ENCODE results near the gene CARMIL3. TPM values are rescaled to one million over a fixed set of nuclear protein-coding genes. Genes with fewer than 3 reads are reported as not detected.

CARMIL3 gene
- total RNA-seq, 1 experiment from 2014 or later = not detected

DNA sequence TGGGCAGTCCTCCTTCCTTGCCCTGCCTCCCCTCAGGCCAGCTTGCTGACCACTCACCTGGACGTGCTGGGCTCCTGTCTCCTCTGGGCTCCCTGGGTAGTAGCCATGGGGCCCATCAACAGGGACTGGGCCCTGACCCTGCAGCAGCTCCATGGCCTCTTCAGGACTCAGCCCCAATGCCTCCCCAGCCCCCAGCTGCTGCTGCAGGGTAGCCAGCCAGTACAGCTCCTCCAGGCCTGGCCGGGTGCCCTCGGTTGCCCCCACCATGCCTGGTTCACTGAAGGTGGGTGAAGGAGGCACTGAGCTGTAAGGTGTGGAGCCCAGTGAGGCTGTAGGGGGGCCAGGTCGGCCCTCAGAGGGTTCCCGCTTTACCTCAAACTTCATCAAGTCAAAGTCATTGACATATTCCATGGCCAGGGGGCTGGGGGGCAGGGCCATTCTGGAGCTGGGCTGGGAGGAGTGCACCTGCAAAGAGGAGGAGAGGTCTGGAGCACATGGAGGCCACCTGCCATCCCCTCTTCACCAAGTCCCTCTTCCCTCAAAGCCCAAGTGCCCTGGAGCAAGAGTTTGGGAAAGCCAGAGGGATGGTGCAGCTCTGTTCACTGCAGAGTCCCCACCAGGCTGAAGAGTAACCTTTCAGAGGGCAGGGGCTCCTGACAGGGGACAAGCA, 30.7 kb downstream of the CARMIL3 start:
- no peaks in the 10 kb centered on the region for H3F3A ChIP-seq (ENCODE audit: low read length, unreplicated experiment)
- BruUV-seq (replicated peaks) = no TSS peak
- no peak for ATAC-seq
- TF ChIP-seq EZH2 (IDR thresholded peaks at IDR 0.05; ENCODE audit: low read length, unreplicated experiment) (no peak), EZH2phosphoT487 (IDR thresholded peaks at IDR 0.05; ENCODE audit: borderline replicate concordance, low read length) (no peak)
- TF ChIP-seq, protein P1, sequence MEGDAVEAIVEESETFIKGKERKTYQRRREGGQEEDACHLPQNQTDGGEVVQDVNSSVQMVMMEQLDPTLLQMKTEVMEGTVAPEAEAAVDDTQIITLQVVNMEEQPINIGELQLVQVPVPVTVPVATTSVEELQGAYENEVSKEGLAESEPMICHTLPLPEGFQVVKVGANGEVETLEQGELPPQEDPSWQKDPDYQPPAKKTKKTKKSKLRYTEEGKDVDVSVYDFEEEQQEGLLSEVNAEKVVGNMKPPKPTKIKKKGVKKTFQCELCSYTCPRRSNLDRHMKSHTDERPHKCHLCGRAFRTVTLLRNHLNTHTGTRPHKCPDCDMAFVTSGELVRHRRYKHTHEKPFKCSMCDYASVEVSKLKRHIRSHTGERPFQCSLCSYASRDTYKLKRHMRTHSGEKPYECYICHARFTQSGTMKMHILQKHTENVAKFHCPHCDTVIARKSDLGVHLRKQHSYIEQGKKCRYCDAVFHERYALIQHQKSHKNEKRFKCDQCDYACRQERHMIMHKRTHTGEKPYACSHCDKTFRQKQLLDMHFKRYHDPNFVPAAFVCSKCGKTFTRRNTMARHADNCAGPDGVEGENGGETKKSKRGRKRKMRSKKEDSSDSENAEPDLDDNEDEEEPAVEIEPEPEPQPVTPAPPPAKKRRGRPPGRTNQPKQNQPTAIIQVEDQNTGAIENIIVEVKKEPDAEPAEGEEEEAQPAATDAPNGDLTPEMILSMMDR (conservative IDR thresholded peaks at IDR 0.05; ENCODE audit: low read depth, low read length) = no peak
- no peak for DNase-seq
- no peak overlapping the region for H3K9ac ChIP-seq (ENCODE audit: low read length)
- H3K79me2 ChIP-seq (ENCODE audit: low read length) = no peaks in the 10 kb centered on the region
- H3K27me3 ChIP-seq (ENCODE audit: low read length) = no peaks in the 10 kb centered on the region
- no peak overlapping the region for H3K4me2 ChIP-seq (ENCODE audit: low read length)
- H3K9me2 ChIP-seq (replicated peaks; ENCODE audit: low read length) = no peaks in the 10 kb centered on the region
- ChIA-PET POLR2A (ENCODE audit: unreplicated experiment) (no interaction called here), CTCF (no interaction called here)
- H3K27ac ChIP-seq (ENCODE audit: low read length) = no peak overlapping the region
- H2AFZ ChIP-seq (ENCODE audit: low read length) = no peak overlapping the region
- intact Hi-C loops (cut with micrococcal nuclease) = no loop called here
- peaks cover 12% of the 10 kb centered on the region for H3K4me1 ChIP-seq (ENCODE audit: insufficient read depth, low read length)
- no peaks in the 10 kb centered on the region for H4K20me1 ChIP-seq (ENCODE audit: low read length)
- no peaks in the 10 kb centered on the region for H3K9me3 ChIP-seq (ENCODE audit: low read length)
- H3K4me3 ChIP-seq (ENCODE audit: low read length) = no peak overlapping the region
- no peaks in the 10 kb centered on the region for H3K36me3 ChIP-seq (ENCODE audit: low read depth, low read length)

- Histone ChIP-seq H3K4me3 (ENCODE audit: low read length) (no peak overlapping the region), H4K20me1 (ENCODE audit: low read length) (no peaks in the 10 kb centered on the region), H3K36me3 (ENCODE audit: low read depth, low read length) (no peaks in the 10 kb centered on the region), H3K4me1 (ENCODE audit: insufficient read depth, low read length) (peaks cover 12% of the 10 kb centered on the region), H3K9ac (ENCODE audit: low read length) (no peak overlapping the region), H3K79me2 (ENCODE audit: low read length) (no peaks in the 10 kb centered on the region), H3K9me2 (replicated peaks; ENCODE audit: low read length) (no peaks in the 10 kb centered on the region), H2AFZ (ENCODE audit: low read length) (no peak overlapping the region), H3K9me3 (ENCODE audit: low read length) (no peaks in the 10 kb centered on the region), H3K27ac (ENCODE audit: low read length) (no peak overlapping the region), H3K27me3 (ENCODE audit: low read length) (no peaks in the 10 kb centered on the region), H3F3A (ENCODE audit: low read length, unreplicated experiment) (no peaks in the 10 kb centered on the region), H3K4me2 (ENCODE audit: low read length) (no peak overlapping the region)
- DNase-seq = no peak
- POLR2A ChIA-PET (ENCODE audit: unreplicated experiment) = no interaction called here
- intact Hi-C loops (cut with micrococcal nuclease) = no loop called here
- CTCF ChIA-PET = no interaction called here
- BruUV-seq (replicated peaks) = no TSS peak
- TF ChIP-seq EZH2 (IDR thresholded peaks at IDR 0.05; ENCODE audit: low read length, unreplicated experiment) (no peak), EZH2phosphoT487 (IDR thresholded peaks at IDR 0.05; ENCODE audit: borderline replicate concordance, low read length) (no peak)
- TF ChIP-seq, protein P1 (conservative IDR thresholded peaks at IDR 0.05; ENCODE audit: low read depth, low read length) = no peak
- ATAC-seq = no peak
Observed at GRCh38 chr14:24083462-24083861, 31.7 kb downstream of the CARMIL3 start.

DNA sequence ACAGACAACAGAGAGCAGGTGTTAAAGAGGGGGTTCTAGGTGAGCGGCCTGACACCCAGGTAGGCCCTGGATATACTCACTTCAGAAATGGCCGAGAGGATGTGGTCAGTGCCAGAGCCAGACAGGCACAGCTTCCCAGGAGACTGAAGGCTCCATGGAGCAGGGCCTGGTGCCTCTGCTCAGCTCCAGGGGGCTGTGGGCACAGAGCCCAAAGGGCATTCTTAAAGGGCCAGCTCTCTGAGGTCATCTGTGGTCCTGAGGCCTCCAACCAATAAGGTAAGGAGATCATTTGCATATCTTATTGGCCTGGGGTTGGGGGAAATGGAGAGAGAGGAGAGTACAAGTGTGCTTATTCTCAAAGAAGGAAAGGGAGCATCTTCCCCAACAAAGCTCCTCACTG, 32.6 kb downstream of the CARMIL3 start:
- H3K79me2 ChIP-seq (ENCODE audit: low read length) = no peaks in the 10 kb centered on the region
- H3K9me2 ChIP-seq (replicated peaks; ENCODE audit: low read length) = no peaks in the 10 kb centered on the region
- no peak for ATAC-seq
- no TSS peak for BruUV-seq (replicated peaks)
- H3K9ac ChIP-seq (ENCODE audit: low read length) = no peak overlapping the region
- H3K4me2 ChIP-seq (ENCODE audit: low read length) = no peak overlapping the region
- H4K20me1 ChIP-seq (ENCODE audit: low read length) = no peaks in the 10 kb centered on the region
- CTCF ChIA-PET = no interaction called here
- H3K4me1 ChIP-seq (ENCODE audit: insufficient read depth, low read length) = peaks cover 12% of the 10 kb centered on the region
- H2AFZ ChIP-seq (ENCODE audit: low read length) = no peak overlapping the region
- intact Hi-C loops (cut with micrococcal nuclease) = no loop called here
- DNase-seq = no peak
- H3F3A ChIP-seq (ENCODE audit: low read length, unreplicated experiment) = no peaks in the 10 kb centered on the region
- TF ChIP-seq, protein P1 (conservative IDR thresholded peaks at IDR 0.05; ENCODE audit: low read depth, low read length) = no peak
- TF ChIP-seq EZH2phosphoT487 (IDR thresholded peaks at IDR 0.05; ENCODE audit: borderline replicate concordance, low read length) = no peak
- no peak for TF ChIP-seq EZH2 (IDR thresholded peaks at IDR 0.05; ENCODE audit: low read length, unreplicated experiment)
- POLR2A ChIA-PET (ENCODE audit: unreplicated experiment) = no interaction called here
- H3K27ac ChIP-seq (ENCODE audit: low read length) = no peak overlapping the region
- H3K4me3 ChIP-seq (ENCODE audit: low read length) = no peak overlapping the region
- H3K36me3 ChIP-seq (ENCODE audit: low read depth, low read length) = no peaks in the 10 kb centered on the region
- H3K27me3 ChIP-seq (ENCODE audit: low read length) = no peaks in the 10 kb centered on the region
- no peaks in the 10 kb centered on the region for H3K9me3 ChIP-seq (ENCODE audit: low read length)
